Rectal smooth muscle tissue (tissue), 1 donor: ENCODE results near the gene PRSS16.
A peak's percentile ranks its signal among the peaks of the same experiment; 100 is the strongest.

Experiments used
- H3K27ac ChIP-seq: one replicate; pipeline ENCODE4 v1.7.0; 2013; ENCODE audit warnings: low read depth, low read length, inconsistent platforms
- H3K27me3 ChIP-seq: one replicate; pipeline ENCODE4 v1.7.0; 2013; ENCODE audit warnings: low read length; ENCODE audit not compliant: control insufficient read depth, insufficient read depth
- H3K36me3 ChIP-seq: one replicate; pipeline ENCODE4 v1.7.0; 2013; ENCODE audit warnings: low read length; ENCODE audit not compliant: control insufficient read depth, insufficient read depth
- H3K4me1 ChIP-seq: one replicate; pipeline ENCODE4 v1.7.0; 2013; ENCODE audit warnings: low read length; ENCODE audit not compliant: control insufficient read depth, insufficient read depth
- H3K4me3 ChIP-seq: one replicate; pipeline ENCODE4 v1.7.0; 2013; ENCODE audit warnings: low read length
- H3K9ac ChIP-seq: one replicate; pipeline ENCODE4 v1.7.0; 2013; ENCODE audit warnings: low read length

Gene PRSS16

DNA sequence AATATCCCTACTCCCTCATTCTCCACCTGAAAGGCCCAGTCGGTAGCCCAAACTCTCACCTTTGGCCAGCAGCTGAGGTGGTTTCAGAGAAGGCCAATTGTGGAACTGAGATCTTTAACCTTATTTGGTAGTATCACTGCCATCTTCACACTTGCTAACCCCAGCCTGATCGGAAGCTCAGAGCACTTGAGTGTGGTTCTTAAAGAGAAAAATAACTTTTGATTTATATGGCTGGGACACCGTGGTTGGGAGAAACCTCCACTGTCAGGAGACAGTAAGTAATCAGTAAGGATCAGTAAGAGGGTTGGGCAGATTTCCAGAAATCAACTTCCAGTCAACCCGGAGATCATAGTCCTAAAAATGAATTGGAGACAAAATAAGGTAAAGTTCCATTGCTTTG, 22.8 kb upstream of the PRSS16 start:
- Histone ChIP-seq H3K4me1 (no peaks in the 10 kb centered on the region), H3K27ac (no peak overlapping the region), H3K4me3 (no peak overlapping the region), H3K27me3 (no peaks in the 10 kb centered on the region), H3K36me3 (no peaks in the 10 kb centered on the region), H3K9ac (no peak overlapping the region)

DNA sequence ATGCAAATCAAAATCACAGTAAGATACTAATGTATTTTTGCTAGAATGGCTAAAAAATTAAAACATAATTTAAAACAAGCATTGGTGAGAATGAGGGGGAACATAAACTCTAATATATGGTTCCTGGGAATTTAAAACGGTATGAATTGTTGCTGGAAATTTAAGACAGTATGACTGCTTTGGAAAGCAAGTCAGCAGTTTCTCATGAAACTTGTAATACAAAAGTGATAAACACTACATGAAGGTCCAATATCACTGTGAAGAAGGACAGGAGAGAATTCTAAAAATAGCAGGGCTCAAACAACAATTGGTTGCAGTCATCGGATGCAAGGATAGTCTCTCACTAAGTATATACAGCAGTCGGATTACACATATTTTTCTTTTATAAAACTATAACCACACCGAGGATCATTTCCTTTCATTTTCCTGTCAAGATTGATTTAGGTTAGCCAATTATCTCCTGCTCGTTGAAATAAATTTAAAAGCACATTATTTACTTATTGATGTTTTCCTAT, 18.5 kb upstream of the PRSS16 start:
- Histone ChIP-seq H3K36me3 (no peaks in the 10 kb centered on the region), H3K4me1 (no peaks in the 10 kb centered on the region), H3K27ac (no peak overlapping the region), H3K9ac (no peak overlapping the region), H3K4me3 (no peak overlapping the region), H3K27me3 (no peaks in the 10 kb centered on the region)

DNA sequence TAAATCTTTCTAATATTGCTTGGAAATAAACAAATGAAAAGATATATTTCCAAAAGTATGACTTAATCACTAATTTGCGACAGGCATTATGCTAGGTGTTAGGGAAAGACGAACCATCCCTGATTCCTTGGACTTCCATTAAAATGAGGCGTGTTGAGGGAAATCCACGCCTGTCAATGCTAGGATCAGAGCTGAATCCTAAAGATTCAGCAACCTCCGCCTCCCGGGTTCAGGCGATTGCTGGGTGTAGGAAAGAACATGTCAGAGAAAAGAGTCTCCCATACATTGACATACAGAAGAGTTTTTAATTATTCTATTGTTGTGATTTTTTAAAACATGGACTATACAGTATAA, 16.8 kb upstream of the PRSS16 start:
- Histone ChIP-seq H3K4me3 (no peak overlapping the region), H3K9ac (no peak overlapping the region), H3K27me3 (no peaks in the 10 kb centered on the region), H3K4me1 (no peaks in the 10 kb centered on the region), H3K36me3 (no peaks in the 10 kb centered on the region), H3K27ac (no peak overlapping the region)

DNA sequence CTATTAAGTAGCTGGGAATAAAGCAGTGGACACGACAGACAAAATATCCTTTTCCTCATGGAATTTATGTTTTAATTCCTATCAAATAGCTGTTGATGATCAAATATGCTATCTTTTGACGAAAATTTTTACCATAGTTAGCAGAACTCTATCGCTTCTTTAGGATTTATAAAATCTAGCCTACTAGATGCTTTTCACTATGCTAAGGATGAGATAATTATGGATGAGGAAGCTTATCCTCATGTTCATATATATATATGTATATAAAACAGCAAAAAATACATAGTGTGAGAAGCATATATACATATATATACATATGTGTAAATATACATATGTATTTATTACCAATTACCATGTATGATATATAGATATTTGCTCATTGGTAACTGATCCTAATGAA, 12.9 kb upstream of the PRSS16 start:
- Histone ChIP-seq H3K9ac (no peak overlapping the region), H3K27me3 (peaks cover 15% of the 10 kb centered on the region), H3K4me1 (no peaks in the 10 kb centered on the region), H3K27ac (no peak overlapping the region), H3K4me3 (no peak overlapping the region), H3K36me3 (no peaks in the 10 kb centered on the region)

DNA sequence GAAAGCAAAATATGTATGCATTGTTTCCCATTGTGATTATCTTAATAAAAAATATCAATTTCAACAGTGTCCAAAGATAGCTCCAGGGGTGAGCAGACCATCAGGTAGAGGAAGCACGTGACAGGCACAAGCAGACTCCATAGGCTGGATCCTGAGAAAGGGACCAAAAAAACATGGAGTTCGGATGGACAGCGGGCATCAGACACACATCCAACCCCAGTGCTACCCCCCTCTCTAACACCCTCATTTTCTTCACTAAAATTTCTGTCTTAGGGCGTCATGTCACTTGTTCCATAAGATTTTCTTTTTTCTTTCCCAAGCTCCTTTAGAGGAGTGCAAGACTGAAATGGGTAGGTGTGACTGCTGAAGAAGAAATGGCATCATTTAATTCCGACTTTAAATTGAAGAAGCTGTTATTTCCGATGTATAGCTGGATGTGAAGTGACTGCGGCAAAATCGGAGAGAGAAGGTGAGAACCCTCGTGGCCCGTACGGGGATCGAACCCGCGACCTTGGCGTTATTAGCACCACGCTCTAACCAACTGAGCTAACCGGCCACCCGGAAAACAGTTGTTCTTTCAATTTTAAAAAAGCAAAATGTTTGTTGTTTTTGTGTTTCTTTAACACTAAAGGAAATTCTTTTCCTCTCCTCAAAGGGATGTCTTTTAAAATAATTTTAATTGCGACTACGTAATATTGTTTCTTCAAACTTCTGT, 10.3 kb upstream of the PRSS16 start:
- Histone ChIP-seq H3K36me3 (no peaks in the 10 kb centered on the region), H3K9ac (no peak overlapping the region), H3K27me3 (peaks cover 15% of the 10 kb centered on the region), H3K4me1 (no peaks in the 10 kb centered on the region), H3K27ac (no peak overlapping the region), H3K4me3 (no peak overlapping the region)

DNA sequence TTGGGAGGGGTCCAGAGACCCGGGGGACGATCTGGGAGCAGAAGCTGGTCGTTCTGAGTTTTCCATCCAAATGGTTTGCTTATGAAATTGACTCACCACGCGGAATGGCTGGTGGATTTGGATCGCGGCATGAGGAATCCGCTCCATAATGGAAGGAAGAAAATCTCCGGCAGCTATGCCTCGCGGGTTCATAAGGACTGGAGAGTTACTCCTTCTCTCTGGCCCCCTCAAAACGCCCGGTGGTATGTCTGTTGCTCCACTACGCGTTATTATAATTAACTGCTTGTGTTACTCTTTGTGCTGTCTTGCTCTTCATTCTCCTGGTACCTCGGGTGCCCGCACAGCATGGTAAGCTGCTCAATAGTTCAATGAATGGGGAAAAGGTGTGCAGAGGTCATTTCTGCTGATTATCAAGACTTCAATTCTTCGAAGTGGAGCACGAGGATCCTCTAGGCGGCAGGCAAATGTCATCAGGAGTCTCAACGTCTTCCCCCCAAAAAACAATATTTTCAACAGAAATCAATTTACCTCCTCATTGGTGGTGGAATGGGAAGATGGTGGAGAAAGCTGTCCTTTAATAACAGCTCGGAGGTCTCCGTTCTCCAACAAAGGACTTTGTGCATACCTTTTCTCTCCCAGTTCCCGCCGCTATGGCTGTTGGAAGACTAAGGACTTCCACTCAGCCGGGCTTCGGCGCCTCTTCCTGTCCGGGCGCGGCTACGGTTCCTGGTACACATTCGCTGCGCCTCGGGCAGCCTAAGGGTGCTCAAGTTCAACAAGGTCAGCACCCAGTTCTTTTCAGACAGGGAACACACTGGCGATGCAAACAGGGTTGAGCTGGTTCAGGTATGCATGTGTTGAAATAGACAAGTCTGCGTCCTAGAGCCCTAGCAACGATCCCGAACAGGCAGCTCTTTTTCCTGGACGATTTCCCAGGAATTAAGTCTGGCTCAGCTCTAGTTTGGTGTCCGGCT, 9.2 kb upstream of the PRSS16 start:
- Histone ChIP-seq H3K27ac (no peak overlapping the region), H3K36me3 (no peaks in the 10 kb centered on the region), H3K4me1 (no peaks in the 10 kb centered on the region), H3K4me3 (no peak overlapping the region), H3K9ac (no peak overlapping the region), H3K27me3 (peaks cover 15% of the 10 kb centered on the region)

DNA sequence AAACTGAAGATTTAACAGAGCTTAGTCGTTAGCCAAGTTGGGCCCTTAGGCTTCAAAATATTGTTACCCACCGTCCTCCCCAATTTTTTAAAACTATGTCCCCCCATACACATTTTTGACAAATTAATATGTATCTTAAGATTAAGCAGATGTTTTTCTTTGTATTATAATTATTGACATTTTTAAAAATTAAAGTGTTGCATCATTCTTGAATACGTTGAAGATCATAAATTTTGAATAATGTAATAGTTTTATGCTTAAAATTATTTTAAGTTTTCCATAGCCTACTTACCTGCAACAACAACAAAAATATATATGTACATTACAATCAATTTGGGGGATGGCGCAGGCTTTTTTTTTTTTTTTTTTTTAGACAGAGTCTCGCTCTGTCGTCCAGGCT, 8.2 kb upstream of the PRSS16 start:
- Histone ChIP-seq H3K4me3 (no peak overlapping the region), H3K36me3 (no peaks in the 10 kb centered on the region), H3K27me3 (peaks cover 15% of the 10 kb centered on the region), H3K27ac (no peak overlapping the region), H3K9ac (no peak overlapping the region), H3K4me1 (no peaks in the 10 kb centered on the region)

DNA sequence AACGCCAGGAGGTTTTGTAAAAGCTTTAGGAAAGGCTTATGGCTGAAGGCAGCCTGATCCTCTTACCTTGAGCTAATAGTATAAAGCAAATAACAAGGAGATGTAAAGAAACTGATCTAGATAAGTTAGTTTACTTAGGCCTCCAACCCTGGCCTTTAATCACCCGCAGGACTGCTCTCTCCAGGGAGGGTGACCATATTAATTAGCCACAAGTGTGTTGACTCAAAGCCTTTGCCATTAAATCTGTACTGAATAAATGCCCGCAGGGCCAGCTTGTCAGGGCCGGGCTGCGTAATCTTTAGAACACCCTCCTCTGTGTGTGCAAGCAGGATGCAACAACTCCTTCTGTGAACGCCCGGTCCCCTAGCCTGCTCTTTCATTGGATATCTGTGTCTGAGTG, 6.1 kb upstream of the PRSS16 start:
- peaks cover 17% of the 10 kb centered on the region for H3K27me3 ChIP-seq
- no peak overlapping the region for H3K27ac ChIP-seq
- H3K9ac ChIP-seq, result no peak overlapping the region
- no peak overlapping the region for H3K4me3 ChIP-seq
- no peaks in the 10 kb centered on the region for H3K4me1 ChIP-seq
- no peaks in the 10 kb centered on the region for H3K36me3 ChIP-seq

DNA sequence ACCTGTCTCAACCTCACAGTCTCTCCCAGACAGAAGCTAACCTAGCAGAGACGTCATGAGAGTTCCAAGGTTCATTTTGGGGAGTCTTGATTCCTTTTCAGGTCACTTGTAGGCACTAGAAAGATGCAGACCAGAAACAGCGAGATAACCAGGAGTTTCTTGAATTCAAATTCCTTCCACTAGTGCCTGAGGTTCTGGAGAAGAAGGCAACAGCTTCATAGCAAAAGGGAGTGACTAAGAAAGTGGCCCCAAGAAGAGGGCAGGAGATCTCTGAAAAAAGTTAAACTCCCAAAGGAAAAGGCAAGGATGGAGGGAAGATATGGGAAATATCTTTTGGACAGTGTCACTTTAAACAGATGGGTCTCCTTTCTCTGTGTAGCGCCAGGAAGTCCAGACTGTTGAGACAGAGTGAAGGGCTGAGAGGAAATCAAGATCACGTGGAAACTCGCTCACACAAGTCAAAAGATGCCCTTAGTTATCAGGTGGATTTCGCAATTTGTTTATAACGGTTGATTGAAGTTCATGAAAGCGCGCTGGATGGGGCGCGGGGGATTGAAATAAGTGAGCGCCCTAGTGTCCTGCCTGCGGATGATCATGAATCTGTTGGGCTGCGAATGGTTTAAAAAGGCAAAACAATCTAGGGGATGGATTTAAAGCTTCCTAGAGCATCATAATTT, 4.8 kb upstream of the PRSS16 start:
- H3K4me3 ChIP-seq, result no peak overlapping the region
- no peaks in the 10 kb centered on the region for H3K36me3 ChIP-seq
- no peak overlapping the region for H3K9ac ChIP-seq
- H3K27me3 ChIP-seq, result peaks cover 13% of the 10 kb centered on the region
- H3K27ac ChIP-seq, result no peak overlapping the region
- H3K4me1 ChIP-seq, result no peaks in the 10 kb centered on the region

DNA sequence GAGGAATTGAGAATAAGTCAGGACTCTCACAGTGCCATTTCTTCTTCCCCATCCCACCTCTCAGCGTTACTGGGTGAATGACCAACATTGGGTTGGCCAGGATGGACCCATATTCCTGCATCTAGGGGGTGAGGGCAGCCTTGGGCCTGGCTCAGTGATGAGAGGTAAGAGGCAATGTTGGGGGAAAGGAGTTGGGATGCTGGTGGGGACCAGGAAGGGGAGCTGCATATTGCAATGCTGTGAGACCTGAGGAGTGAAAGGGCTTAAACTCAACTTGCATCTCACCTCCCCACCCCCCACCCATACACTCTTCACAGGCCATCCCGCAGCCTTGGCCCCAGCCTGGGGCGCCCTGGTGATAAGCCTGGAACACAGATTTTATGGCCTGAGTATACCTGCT, 1.3 kb downstream of the PRSS16 start:
- H3K4me3 ChIP-seq, result no peak overlapping the region
- H3K27me3 ChIP-seq, result peaks cover 22% of the 10 kb centered on the region

DNA sequence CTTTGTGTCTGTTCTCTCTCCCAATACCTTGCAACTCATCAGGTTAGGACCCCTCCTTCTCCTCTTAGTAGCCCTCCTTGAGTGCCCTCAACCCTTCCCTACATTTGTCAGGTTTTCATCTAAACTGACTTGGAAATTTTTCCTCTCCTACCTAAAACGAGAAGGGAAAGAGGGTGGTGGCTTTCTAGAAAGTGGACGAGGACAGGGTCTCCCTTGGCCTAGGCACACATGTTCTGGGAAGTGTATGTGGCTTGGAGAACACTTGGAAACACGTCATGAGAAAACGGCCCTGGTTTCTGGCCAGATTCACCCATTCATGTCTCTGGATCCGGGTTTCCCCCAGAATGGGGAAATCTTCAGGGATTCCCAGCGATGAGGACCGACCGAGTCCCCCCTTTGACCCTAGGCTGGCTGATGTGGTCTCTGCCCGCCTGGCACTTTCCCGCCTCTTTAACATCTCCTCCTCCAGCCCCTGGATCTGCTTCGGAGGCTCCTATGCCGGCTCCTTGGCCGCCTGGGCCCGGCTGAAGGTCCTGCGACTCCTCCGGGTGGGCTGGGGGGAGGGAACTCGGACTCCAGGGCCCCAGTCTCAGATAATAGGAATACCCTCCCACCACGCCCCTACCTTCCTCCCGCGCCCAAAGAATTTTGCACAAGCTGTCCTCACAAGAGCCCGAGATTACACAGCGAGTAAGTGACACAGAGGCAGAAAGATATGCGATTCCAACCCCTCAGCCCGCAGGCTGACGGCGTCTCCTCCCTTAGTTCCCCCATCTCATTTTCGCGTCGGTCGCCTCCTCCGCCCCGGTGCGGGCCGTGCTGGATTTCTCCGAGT, 3.0 kb downstream of the PRSS16 start:
- Histone ChIP-seq H3K27ac (no peak overlapping the region), H3K4me1 (no peaks in the 10 kb centered on the region), H3K9ac (no peak overlapping the region), H3K4me3 (peak overlapping the region; percentile 74), H3K36me3 (no peaks in the 10 kb centered on the region), H3K27me3 (peaks cover 22% of the 10 kb centered on the region)

More for the DNA sequence above, 1.3 kb downstream of the PRSS16 start:
- H3K27ac ChIP-seq, result no peak overlapping the region
- no peaks in the 10 kb centered on the region for H3K4me1 ChIP-seq
- no peaks in the 10 kb centered on the region for H3K36me3 ChIP-seq
- H3K9ac ChIP-seq, result no peak overlapping the region
